Fibroblast of gingiva (primary cell): ENCODE data around the gene SUCO.
"Not testable (repeated sequence)": the region's sequence is repeated elsewhere in the genome, so short reads cannot be mapped to it uniquely, and the experiment has no call there.

Experiments
- DNase-seq: peaks from one replicate; pipeline ENCODE4 v3.0.0-alpha.2; 2011; ENCODE audit warnings: low read depth

Gene SUCO

DNA sequence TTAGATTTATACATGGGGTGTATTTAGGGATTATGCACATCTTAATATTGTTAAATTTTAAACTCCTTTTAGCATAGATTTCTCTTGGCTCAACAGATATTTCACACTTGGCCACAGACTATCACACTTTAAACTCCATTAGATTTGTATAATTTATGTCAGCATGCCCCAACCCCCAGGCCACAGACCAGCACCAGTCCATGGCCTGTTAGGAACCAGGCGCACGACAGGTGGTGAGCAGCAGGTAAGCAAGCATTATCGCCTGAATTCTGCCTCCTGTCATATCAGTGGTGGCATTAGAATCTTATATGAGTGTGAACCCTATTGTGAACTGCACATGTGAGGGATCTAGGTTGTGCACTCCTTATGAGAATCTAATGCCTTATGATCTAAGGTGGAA lies 34.8 kb downstream of the SUCO start:
- no peak for DNase-seq

DNA sequence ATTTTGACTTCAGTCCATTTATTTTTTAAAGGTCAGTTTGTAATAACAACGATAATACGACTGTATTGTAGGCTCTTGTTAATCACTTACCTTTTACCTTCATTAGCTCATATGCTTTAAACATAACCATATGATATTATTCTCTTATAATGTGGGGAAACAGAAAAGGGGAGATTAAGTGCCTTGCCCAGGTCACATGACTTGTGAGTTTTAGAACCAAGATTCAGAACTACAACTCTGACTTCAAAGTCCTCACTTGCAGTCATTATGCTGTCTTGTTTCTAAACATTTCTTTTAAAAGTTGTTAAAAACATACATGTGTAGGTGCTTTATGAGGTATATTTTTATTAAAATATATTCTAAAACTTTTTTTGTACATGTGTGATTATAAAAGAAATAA lies 41.1 kb downstream of the SUCO start:
- DNase-seq: no peak

DNA sequence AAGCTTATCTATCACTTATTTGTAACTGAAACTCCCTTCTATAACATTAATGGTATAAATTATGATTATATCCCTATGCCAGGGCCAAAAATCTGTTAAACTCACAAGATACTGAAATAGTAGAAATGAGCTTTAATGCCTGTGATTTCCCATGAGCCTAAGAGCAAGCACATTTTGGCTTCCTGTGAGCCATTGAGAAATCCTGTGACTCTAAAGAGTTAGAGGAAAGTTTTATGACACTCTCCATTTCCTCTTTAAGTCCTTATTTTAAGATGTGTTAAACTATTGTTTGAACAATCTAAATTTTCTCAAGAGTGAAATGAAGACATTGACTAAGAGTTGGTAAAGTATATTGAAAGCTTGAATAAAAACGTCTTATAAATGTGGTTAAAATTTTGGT lies 45.6 kb downstream of the SUCO start:
- DNase-seq: no peak

DNA sequence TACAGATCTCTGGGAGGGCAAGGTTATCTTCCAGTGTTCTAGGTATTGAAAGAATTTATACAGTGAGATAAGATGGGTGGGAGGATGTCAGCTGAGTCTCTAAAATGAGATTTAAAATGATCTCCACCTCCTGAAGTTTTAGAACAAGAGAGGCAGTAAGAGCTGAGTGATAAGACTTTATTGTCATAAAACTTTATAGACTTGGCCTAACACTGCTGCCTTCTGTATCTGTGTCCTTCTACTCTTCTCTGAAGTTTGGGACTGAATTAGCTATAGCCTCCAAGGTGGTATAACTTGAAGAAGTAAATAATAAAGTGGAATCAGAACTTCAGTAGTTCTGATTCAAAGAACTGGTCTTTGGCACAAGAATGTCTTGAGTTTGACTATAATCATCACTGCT lies 48.3 kb downstream of the SUCO start:
- DNase-seq: no peak

DNA sequence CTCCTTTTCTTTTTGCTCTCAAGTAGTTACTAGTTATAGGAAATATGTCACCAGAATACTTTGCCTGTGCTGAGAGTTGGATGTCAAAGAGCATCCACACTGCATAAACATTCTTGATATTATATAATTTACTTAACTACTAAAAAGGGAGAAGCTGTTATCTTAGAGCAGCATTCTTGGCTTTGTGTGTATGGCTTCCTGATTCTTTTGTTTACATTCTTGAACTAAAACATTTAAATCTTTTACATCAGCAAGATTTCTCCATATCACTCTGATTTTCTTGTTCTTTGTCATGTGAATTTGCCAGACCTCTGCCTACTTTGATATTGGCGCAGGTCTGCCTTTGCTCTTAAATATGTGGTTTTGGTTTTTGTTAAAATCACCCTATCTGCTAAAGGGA lies 48.8 kb downstream of the SUCO start:
- peak; percentile 28 for DNase-seq

DNA sequence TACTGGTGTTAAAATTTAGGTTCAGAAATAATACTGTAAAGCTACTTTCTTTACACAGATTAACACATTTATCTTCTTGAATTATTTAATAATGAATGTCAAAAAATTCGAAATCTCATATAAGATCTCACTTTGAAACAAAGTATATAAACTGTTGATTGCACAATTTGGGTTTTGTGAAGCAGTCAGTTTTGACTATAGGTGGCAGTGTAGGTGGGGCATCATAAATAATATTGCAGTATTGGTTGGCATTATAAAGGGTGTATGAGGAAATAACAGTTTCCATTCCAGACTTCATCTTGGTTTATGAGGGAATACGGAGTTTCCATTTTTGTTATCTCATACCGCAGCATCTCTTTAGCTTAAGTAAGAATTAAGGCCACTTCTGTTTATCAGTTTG lies 49.9 kb downstream of the SUCO start:
- no peak for DNase-seq

DNA sequence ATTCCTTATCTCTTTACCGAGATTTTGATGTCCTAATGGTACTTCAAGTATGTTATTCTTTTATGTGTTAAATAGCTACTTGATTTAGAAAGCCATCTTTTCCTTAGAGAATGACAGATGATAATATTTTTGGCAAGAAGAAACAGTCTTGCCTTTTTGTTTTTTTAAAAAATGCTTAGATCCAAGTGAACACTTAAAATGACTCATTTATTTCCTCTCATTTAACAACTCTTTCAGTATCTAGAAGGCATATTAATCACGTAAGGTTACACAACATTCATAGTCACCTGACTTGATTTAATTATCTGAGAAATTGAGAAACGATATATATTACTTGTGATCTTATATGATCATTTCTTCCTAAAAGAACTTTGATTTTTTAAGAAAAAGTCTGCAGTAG lies 52.4 kb downstream of the SUCO start:
- peak; percentile 49 for DNase-seq

DNA sequence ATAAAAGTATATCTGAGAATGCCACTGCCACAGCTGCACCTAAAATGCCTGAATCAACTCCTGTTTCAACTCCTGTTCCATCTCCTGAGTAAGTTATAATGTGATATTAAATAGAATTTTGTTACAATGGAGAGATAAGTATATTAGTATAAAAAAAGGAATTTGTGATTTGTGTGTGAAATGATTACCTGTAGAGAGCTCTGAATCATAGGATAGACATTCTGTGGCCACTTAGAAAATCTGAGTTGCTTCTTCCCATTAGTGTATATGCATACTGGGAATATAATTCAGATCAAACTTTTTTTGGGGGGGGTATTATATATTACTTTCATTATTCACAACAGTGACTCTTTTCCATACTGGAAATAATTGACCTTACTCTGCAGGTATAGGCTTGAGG lies 52.9 kb downstream of the SUCO start:
- DNase-seq: no peak

DNA sequence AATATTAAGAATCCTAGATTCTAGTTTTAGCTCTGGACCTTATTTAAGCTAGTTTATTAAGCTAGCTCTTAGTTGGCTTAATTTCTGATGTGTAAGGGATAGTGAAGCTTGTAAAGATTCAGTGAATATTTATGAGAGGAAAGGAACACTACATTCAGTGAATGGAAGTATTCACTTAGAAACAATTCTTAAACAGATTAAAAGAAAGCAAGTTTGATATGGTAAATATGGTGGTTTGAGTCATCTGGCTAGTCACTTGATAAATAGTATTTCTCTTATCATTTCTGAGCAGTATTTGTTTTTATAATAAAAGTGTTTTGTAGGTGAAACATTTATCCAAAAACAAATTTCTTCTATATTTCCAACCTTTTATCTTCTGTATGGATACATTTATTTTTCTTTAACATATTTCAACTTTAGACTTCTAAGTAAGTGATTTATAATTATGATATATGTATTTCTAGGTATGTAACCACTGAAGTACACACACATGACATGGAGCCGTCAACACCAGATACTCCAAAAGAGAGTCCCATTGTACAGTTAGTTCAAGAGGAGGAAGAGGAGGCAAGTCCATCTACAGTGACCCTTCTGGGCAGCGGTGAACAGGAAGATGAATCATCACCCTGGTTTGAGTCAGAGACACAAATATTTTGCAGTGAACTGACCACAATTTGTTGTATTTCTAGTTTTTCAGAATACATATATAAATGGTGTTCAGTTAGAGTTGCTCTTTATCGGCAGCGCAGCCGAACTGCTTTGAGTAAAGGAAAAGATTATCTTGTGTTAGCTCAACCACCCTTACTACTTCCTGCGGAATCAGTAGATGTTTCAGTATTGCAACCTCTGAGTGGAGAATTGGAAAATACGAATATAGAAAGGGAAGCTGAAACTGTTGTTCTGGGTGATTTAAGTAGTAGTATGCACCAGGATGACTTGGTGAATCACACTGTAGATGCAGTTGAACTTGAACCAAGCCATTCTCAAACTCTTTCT lies 55.6 kb downstream of the SUCO start:
- peak; percentile 47 for DNase-seq

DNA sequence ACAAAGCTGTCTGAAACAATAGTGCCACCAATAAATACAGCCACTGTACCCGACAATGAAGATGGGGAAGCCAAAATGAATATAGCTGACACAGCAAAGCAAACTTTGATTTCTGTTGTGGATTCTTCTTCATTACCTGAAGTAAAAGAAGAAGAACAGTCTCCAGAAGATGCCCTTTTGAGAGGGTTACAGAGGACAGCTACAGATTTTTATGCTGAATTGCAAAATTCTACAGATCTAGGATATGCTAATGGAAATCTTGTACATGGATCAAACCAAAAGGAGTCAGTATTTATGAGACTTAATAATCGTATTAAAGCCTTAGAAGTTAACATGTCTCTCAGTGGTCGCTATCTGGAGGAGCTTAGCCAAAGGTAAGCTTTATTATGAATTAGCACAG lies 56.6 kb downstream of the SUCO start:
- DNase-seq: no peak

DNA sequence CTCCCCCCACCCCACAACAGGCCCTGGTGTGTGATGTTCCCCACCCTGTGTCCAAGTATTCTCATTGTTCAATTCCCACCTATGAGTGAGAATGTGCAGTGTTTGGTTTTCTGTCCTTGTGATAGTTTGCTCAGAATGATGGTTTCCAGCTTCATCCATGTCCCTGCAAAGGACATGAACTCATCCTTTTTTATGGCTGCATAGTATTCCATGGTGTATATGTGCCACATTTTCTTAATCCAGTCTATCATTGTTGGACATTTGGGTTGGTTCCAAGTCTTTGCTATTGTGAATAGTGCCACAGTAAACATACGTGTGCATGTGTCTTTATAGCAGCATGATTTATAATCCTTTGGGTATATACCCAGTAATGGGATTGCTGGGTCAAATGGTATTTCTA lies 58.5 kb downstream of the SUCO start:
- not testable (repeated sequence) for DNase-seq

DNA sequence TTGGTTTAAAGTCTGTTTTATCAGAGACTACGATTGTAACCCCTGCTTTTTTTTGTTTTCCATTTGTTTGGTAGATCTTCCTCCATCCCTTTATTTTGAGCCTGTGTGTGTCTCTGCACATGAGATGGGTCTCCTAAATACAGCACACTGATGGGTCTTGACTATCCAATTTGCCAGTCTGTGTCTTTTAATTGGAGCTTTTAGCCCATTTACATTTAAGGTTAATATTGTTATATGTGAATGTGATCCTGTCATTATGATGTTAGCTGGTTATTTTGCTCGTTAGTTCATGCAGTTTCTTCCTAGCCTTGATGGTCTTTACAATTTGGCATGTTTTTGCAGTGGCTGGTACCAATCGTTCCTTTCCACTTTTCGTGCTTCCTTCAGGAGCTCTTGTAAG lies 62.1 kb downstream of the SUCO start:
- DNase-seq: not testable (repeated sequence)

DNA sequence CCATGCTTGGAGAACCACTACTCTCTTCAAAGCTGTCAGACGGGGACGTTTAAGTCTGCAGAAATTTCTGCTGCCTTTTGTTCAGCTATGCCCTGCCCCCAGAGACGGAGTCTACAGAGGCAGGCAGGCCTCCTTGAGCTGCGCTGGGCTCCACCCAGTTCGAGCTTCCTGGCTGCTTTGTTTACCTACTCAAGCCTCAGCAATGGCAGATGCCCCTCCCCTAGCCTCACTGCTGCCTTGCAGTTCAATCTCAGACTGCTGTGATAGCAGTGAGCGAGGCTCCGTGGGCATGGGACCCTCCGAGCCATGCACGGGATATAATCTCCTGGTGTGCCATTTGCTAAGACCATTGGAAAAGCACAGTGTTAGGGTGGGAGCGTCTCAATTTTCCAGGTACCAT lies 63.8 kb downstream of the SUCO start:
- DNase-seq: not testable (repeated sequence)

DNA sequence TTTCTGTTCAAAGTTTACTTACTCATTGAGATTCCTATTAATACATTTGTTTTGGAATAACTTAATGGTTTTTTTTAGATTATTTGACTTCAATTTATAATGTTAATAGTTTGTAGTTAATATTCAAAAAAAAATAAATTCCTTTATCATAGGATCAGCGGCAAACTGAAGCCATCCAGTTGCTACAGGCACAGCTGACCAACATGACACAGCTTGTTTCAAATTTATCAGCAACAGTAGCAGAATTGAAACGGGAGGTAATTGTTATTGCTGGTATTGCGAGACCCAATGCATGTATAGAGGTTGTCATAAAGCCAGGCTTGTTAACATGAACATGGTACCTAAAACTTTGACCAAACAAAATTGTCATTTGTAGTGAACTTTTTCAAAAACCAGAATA lies 67.0 kb downstream of the SUCO start:
- no peak for DNase-seq

DNA sequence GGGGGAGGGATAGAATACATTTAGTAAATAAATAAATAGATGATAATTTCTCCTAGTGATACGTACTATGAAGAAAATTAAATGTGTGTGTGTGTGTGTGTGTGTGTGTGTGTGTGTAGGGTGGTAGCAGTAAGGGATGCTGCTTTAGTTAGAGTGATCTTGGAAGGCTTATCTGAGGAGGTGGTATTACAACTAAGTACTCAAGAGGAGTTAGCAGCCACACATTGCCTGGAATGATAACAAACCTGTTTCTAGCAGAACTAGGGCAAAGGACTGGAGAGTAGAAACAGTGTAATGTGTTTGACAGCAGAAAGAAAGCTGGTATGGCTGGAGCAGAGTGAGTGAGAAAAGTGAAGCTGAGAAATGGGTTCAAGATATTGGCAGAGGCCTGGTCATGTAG lies 67.7 kb downstream of the SUCO start:
- no peak for DNase-seq

DNA sequence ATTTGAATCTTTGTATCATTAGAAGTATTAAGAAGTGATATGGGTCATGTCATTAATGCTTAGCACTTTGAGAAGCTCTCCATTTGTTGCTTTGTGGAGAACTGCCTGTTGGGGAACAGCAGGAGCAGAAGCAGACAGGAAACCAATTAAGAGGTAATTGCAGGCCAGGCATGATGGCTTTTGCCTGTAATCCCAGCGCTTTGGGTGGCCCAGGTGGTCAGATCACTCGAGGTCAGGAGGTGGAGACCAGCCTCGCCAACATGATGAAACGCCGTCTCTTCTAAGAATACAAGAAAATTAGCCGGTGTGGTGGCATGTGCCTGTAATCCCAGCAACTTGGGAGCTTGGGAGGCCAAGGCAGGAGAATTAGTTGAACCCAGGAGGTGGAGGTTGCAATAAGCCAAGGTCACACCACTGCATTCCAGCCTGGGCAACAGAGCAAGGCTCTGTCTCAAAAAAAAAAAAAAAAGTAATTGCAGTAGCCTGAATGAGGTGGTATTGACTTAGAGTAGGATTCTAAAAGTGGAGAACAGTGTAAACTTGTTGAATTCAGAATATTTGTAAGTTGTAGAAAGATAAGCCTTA lies 68.2 kb downstream of the SUCO start:
- DNase-seq: no peak

DNA sequence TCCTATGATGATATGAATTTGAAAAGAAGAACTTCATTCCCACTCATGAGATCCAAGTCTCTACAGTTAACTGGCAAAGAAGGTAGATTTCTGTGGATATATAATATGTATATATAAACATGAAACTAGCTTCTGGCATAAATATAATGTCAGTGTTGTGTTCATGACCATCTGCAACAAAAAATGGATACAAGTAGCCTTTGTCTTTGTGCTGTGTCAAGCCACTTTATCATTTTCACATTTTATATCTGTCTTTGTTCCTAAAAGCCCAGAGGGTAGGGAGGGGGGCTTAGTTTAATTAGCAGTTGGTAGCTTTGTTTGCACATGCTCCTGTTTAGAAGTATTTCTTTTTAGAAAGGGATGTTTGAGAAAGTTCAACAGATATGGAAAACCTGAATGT lies 69.8 kb downstream of the SUCO start:
- DNase-seq: no peak

DNA sequence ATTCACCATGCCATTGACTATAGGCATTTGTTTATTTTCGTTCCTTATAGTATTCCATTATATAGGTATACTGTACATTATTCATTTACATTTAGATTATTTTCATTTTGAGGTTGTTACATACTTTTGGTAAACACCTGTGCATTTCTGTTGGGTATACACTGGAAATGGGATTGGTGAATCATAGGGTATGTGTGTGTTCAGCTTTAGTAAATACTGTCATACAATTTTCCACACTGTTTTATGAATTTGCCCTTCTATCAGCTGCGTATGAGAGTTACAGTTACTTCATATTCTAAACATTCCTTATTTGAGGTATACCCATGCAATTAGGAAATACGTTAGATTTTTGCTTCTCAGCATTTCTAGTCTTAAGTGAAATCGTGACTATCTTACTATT lies 70.9 kb downstream of the SUCO start:
- DNase-seq: no peak

DNA sequence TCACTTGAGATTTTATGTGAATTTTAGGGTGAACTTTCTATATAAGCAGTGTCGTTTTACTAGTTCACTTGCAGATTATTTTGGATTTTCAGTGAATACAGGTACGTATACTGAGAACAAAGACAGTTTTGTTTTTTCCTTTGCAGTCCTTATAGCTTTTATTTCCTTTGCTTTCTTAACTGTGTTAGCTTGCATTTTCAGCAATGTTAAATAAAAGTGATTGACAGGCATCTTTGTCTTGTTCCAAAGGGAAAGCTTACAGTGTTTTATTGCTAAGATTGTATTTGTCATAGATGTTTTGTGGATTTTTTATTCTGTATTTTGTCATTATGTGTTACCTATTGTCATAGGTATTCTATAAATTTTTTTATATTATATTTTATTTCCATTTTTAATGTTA lies 72.7 kb downstream of the SUCO start:
- no peak for DNase-seq

DNA sequence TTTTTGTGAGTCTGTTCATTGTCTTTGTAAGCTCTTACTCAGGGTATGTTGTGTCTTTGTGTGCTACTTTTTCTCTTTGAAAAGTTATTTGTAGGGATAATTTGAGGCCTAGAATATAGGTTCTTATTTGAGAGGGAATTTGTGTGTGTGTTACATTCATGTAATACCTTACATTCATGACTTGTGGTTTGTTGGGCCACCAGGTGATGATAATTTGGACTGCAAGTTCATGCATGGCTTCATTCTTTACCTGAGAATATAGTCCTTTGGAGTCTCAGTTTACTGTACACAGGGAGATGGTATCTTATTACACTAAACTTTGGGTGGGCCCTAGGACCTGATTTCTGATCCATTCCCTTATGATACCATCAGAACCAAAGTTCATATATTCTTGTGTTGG lies 74.2 kb downstream of the SUCO start:
- DNase-seq: no peak

DNA sequence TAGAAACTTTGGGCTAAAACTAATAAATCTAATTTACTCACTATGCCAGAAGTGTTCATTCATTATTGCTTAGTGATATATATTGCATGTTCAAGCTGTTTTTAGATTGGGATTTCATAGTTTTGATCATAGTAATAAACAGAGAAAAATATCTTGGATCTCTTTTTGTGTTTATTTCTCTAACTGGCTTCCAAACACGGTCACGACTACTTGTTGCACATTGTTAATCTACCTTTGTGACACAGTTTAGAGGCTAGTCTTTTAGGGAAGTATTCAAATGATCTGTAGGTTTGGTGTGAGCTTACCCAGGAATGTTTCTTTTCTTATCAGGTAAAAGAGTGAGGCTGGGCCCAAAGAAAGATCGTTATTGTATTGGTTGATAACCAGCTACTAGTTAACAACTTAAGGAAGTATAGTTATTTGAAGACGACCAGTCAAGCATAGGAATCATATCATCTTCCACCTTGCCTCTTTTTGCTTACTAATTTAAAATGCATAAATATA lies 75.2 kb downstream of the SUCO start:
- no peak for DNase-seq

DNA sequence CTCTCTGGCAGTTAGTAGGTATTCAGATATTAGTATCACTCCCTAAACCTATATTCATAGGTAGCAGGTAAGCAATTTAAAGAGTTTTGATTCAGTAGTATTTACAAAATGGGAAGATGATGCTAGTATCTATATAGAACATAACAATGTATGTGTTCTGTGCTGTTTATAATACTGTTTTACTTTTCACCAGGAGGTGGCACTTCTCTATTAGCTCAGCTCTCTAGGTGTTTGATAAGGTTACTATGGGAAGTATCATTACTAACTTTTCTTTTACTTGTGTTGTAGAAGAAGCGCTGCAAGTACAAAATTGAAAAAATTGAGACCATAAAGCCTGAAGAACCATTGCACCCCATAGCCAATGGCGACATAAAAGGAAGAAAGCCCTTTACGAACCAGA lies 76.6 kb downstream of the SUCO start:
- DNase-seq: no peak

DNA sequence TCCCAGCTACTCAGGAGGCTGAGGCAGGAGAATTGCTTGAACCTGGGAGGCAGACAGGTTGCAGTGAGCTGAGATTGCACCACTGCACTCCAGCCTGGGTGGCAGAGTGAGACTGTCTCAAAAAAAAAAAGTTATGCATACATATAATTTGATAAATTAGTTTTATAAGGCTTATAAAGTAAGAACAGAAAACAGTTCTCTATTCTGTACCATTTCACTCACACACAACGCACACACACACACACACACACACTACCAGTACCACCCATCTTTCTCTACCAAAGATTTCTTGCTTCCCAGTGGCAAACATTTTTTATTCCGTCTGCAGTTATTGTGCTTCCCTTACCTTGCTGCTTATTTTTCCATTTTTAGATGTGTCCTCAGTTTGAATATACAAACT lies 79.5 kb downstream of the SUCO start:
- no peak for DNase-seq

DNA sequence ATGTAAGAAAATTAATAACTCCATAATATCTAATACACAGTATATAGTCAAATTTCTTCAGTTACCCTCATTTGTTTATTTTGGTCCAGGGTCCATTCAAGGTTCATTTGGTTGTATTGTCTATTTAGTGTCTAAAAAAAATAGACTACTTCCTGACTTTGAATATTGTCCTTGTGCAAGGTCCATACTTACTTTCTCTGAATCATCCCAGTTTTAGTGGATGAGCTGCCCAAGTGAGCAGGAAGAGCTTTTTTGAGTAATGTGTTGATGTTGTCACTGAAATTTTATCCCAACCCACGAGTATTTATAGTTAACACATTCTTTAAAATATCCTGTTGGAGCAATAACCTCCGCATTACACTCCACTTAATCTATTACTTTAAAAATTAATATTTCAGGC lies 80.3 kb downstream of the SUCO start:
- no peak for DNase-seq
